DOHH2 (cell line): Measurements from ENCODE around the gene SRGAP1.

Experiments
- H3F3A ChIP-seq: fragments of 200-600 bp; sonication (generic), shearing (Covaris generic); 2 replicates; pipeline ENCODE4 v1.6.0; 2016; ENCODE audit warnings: antibody characterized with exemption, mild to moderate bottlenecking; ENCODE audit not compliant: control insufficient read depth, insufficient read depth
- H3K27ac ChIP-seq: fragments of 200-600 bp; sonication (generic); 2 replicates; pipeline ENCODE4 v1.5.1; 2014; ENCODE audit warnings: low read depth, mild to moderate bottlenecking, low read length, moderate library complexity
- H3K27me3 ChIP-seq: fragments of 200-600 bp; sonication (generic); 2 replicates; pipeline ENCODE4 v1.6.1; 2014; ENCODE audit warnings: mild to moderate bottlenecking, low read length, mixed read lengths; ENCODE audit not compliant: control insufficient read depth
- H3K36me3 ChIP-seq: fragments of 200-600 bp; sonication (generic); 2 replicates; pipeline ENCODE4 v1.6.1; 2014; ENCODE audit warnings: mild to moderate bottlenecking, low read length, moderate library complexity, mixed read lengths; ENCODE audit not compliant: control insufficient read depth
- H3K4me1 ChIP-seq: fragments of 200-600 bp; sonication (generic); 2 replicates; pipeline ENCODE4 v1.6.1; 2014; ENCODE audit warnings: mild to moderate bottlenecking, low read length, mixed read lengths; ENCODE audit not compliant: control insufficient read depth
- H3K4me2 ChIP-seq: fragments of 200-600 bp; sonication (generic); 2 replicates; pipeline ENCODE4 v1.6.0; 2014; ENCODE audit warnings: mild to moderate bottlenecking, low read length, moderate library complexity
- H3K4me3 ChIP-seq: fragments of 200-600 bp; sonication (generic); 2 replicates; pipeline ENCODE4 v1.5.1; 2014; ENCODE audit warnings: mild to moderate bottlenecking, low read length, mixed read lengths
- H3K79me2 ChIP-seq: fragments of 200-600 bp; sonication (generic); 2 replicates; pipeline ENCODE4 v1.6.1; 2014; ENCODE audit warnings: mild to moderate bottlenecking, low read length, mixed read lengths; ENCODE audit not compliant: control insufficient read depth
- H3K9me2 ChIP-seq: fragments of 200-600 bp; sonication (generic); replicated peaks from 2 replicates; pipeline ENCODE4 v1.6.1; 2014; ENCODE audit warnings: mild to moderate bottlenecking, low read length, mixed read lengths; ENCODE audit not compliant: control insufficient read depth
- H3K9me3 ChIP-seq: fragments of 200-600 bp; sonication (generic); 2 replicates; pipeline ENCODE4 v1.6.1; 2014; ENCODE audit warnings: antibody characterized with exemption, low read length, mixed read lengths; ENCODE audit not compliant: control insufficient read depth, insufficient read depth
- H4K20me1 ChIP-seq: fragments of 200-600 bp; sonication (generic); 2 replicates; pipeline ENCODE4 v1.6.0; 2014; ENCODE audit warnings: low read depth, mild to moderate bottlenecking, antibody characterized with exemption, low read length, moderate library complexity; ENCODE audit not compliant: control insufficient read depth, insufficient read depth
- EZH2phosphoT487 ChIP-seq: fragments of 200-600 bp; sonication (generic); IDR thresholded peaks from 2 replicates; pipeline ENCODE4 v1.6.1; 2017; ENCODE audit warnings: borderline replicate concordance, mild to moderate bottlenecking, antibody characterized with exemption, low read length, moderate library complexity, mixed read lengths
- TF ChIP-seq, protein P1 (sequence below): fragments of 200-600 bp; sonication (generic); IDR thresholded peaks from one replicate; pipeline ENCODE4 v1.5.1; 2014; ENCODE audit warnings: antibody characterized with exemption, mild to moderate bottlenecking, low read depth, low read length; ENCODE audit not compliant: poor library complexity, severe bottlenecking

The SRGAP1 gene

DNA sequence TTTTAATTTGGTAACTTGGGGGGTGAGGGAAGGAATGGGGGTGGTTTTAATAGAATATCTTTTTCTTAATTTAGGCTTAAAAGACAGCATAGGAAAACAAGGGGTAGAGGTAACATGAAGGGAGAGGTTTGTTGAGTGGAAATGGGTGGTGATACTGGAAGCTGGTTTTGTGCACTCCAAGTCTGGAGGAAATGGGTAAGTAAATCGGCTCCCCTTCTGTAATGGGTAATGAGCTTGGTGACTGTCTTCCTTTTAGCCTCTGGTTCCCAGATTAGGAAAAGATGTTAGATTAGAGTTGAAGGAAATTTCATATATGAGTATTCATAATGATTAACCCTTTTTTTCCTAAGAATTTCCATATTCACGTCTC is 122.1 kb downstream of the SRGAP1 start:
- Histone ChIP-seq H3K27ac (no peak overlapping the region), H3K9me2 (no peaks in the 10 kb centered on the region), H3K36me3 (no peaks in the 10 kb centered on the region), H3K27me3 (no peaks in the 10 kb centered on the region), H3F3A (no peaks in the 10 kb centered on the region), H4K20me1 (no peaks in the 10 kb centered on the region), H3K4me1 (peaks cover 7% of the 10 kb centered on the region), H3K9me3 (no peaks in the 10 kb centered on the region), H3K79me2 (no peaks in the 10 kb centered on the region), H3K4me2 (no peak overlapping the region), H3K4me3 (no peak overlapping the region)
- TF ChIP-seq, protein P1, sequence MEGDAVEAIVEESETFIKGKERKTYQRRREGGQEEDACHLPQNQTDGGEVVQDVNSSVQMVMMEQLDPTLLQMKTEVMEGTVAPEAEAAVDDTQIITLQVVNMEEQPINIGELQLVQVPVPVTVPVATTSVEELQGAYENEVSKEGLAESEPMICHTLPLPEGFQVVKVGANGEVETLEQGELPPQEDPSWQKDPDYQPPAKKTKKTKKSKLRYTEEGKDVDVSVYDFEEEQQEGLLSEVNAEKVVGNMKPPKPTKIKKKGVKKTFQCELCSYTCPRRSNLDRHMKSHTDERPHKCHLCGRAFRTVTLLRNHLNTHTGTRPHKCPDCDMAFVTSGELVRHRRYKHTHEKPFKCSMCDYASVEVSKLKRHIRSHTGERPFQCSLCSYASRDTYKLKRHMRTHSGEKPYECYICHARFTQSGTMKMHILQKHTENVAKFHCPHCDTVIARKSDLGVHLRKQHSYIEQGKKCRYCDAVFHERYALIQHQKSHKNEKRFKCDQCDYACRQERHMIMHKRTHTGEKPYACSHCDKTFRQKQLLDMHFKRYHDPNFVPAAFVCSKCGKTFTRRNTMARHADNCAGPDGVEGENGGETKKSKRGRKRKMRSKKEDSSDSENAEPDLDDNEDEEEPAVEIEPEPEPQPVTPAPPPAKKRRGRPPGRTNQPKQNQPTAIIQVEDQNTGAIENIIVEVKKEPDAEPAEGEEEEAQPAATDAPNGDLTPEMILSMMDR, result no peak

DNA sequence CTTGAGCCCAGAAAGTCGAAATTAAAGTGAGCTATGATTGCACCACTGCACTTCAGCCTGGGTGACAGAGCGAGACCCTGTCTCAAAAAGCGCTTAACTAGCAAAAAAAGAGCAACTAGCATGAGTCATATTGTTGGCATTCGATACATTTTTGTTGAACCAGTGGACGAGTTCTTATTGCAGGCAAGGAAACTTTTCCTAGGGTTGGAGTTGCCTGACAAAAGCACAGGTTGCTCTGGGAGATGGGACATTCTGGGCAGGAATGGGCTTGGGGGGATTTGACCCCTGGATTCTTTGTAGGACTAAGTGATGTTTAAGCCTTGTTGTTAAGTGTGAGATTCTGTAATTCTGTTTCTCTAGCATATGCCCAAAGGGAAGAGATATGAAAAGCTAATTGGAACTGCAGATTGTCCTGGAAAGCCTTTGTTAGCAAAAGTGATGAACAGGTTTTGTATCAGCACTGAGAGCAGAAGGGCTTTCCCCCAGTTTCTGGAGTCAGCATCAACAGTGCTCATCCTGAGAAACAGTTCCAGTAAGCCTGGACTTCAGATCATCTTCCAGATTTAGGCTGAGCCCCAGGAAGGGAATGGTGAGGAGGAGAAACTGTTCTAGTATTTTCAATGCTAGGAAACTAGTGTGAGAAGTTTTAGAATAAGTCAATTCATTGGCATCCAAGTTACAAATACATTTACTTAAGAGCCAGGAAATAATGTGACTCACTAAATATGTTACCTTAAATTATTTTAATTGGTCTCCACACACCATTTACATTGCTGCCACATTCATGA is 123.1 kb downstream of the SRGAP1 start:
- H3K9me2 ChIP-seq, result no peaks in the 10 kb centered on the region
- no peak for TF ChIP-seq EZH2phosphoT487
- TF ChIP-seq, protein P1, result no peak
- H3F3A ChIP-seq, result no peaks in the 10 kb centered on the region
- H3K36me3 ChIP-seq, result no peaks in the 10 kb centered on the region
- no peak overlapping the region for H3K4me2 ChIP-seq
- H3K4me1 ChIP-seq, result peaks cover 7% of the 10 kb centered on the region
- H3K9me3 ChIP-seq, result no peaks in the 10 kb centered on the region
- H3K27me3 ChIP-seq, result no peaks in the 10 kb centered on the region
- no peak overlapping the region for H3K27ac ChIP-seq
- H3K79me2 ChIP-seq, result no peaks in the 10 kb centered on the region
- H4K20me1 ChIP-seq, result no peaks in the 10 kb centered on the region
- no peak overlapping the region for H3K4me3 ChIP-seq

DNA sequence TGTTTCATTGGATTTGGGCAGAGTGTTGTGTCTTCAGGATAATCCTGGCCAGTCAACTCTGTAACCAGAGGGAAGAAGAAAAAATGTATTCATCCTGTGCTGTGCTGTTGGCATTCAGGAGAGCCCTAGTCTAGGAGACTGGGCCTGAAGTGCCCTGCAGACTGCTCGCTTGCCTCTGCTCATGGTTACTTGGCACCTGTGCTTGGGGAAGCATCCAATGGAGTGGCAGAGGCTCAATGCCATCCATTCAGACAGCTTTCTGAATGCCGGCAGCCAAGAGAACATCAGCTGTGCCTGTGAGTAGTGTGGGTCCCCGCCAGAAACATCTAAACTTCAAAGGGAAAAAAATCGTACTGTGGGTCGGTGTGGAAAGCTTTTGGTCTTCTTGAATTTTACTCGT is 124.2 kb downstream of the SRGAP1 start:
- H4K20me1 ChIP-seq, result no peaks in the 10 kb centered on the region
- no peak overlapping the region for H3K4me3 ChIP-seq
- no peak overlapping the region for H3K4me2 ChIP-seq
- H3K4me1 ChIP-seq, result peaks cover 7% of the 10 kb centered on the region
- no peaks in the 10 kb centered on the region for H3K9me2 ChIP-seq
- H3K36me3 ChIP-seq, result no peaks in the 10 kb centered on the region
- H3K27me3 ChIP-seq, result no peaks in the 10 kb centered on the region
- TF ChIP-seq, protein P1, result no peak
- TF ChIP-seq EZH2phosphoT487, result no peak
- no peak overlapping the region for H3K27ac ChIP-seq
- no peaks in the 10 kb centered on the region for H3K9me3 ChIP-seq
- no peaks in the 10 kb centered on the region for H3K79me2 ChIP-seq
- H3F3A ChIP-seq, result no peaks in the 10 kb centered on the region
